GM12891 (cell line): ENCODE measurements around the gene GON7.

ENCODE experiments used
- POLR2A ChIP-seq: IDR thresholded peaks from 2 replicates; pipeline ENCODE4 v1.6.1; 2011; ENCODE audit warnings: low read depth, low read length, control low read depth
- POLR2AphosphoS5 ChIP-seq: IDR thresholded peaks from 2 replicates; pipeline ENCODE4 v1.6.1; 2011; ENCODE audit warnings: low read depth, low read length, control low read depth
- SPI1 ChIP-seq: IDR thresholded peaks from 2 replicates; pipeline ENCODE4 v1.6.1; 2011; ENCODE audit warnings: low read depth, low read length, control low read depth
- TAF1 ChIP-seq: IDR thresholded peaks from 2 replicates; pipeline ENCODE4 v1.6.1; 2011; ENCODE audit warnings: low read depth, low read length, control low read depth

GRCh38 chr14:93206793-93207467, at the start of gene GON7, which contains the start of gene UBR7:
- TF ChIP-seq POLR2A (peak; percentile 83; the same call in 1 of the 2 replicates), POLR2AphosphoS5 (peak; percentile 59), TAF1 (peak; percentile 83), SPI1 (peak; percentile 33)
